Right lobe of liver (tissue), 4 donors: ENCODE results near the gene DTNA.

Experiments
- CTCF ChIP-seq, 4 donors: fragments of 200-600 bp in 3 of 4; fragments of 450-650 bp in 1 of 4; IDR thresholded peaks; one replicate each; pipeline versions ENCODE4 v1.5.1 to v1.8.0; 2016 to 2022; ENCODE audit warnings: antibody characterized with exemption in 4 of 4, mild to moderate bottlenecking in 2 of 4
- POLR2A ChIP-seq: fragments of 450-650 bp; IDR thresholded peaks from one replicate; pipeline ENCODE4 v1.6.1; 2017; ENCODE audit warnings: antibody characterized with exemption, mild to moderate bottlenecking
- donor health status: DM: no; HTN: no; CAD: no.
- donor health status: DM: no; HTN: no; CAD: no.
- donor health status: DM: no; HTN: yes; CAD: no.

- no peak for TF ChIP-seq CTCF (IDR thresholded peaks at IDR 0.05)
- no peak for TF ChIP-seq POLR2A
Measured at GRCh38 chr18:34800381-34800780, 90.3 kb downstream of the DTNA start.
